DMS153 treated with DMSO at 0.1 percent for 48 hours (cell line): ENCODE results near the gene SPO11.

ENCODE experiments used
- DNase-seq: peaks from one replicate; lab custom pipeline; 2025; ENCODE audit not compliant: unreplicated experiment; lab: John Stamatoyannopoulos, UW

The SPO11 gene

DNA sequence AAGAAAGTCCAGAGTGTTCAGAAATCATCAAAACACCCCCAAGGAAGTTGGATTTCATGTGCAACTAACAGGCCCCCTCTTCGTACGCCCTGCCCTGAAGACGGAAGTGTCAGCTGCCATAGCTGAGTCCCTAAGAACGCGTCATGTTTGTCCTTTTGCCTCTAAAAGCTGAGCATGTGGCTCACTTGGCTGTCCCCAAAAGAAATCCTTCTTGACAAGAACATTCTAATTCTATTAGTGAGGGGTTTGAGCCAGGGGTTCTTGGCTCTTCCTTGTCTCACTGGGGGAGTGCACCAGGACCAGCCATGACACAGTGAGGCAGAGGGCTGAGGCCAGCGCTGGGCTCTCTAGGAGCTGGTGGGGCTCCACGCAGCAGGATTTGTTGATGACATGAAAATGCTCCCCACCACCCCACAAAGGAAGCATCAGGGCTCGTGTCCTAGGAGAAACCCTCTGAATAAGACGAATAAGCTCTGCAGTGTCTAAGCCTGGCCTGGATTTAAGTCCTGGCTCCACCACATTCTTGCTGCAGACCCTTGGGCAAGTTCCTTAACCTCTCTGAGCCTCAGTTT is 20.0 kb upstream of the SPO11 start:
- DNase-seq: no peak

DNA sequence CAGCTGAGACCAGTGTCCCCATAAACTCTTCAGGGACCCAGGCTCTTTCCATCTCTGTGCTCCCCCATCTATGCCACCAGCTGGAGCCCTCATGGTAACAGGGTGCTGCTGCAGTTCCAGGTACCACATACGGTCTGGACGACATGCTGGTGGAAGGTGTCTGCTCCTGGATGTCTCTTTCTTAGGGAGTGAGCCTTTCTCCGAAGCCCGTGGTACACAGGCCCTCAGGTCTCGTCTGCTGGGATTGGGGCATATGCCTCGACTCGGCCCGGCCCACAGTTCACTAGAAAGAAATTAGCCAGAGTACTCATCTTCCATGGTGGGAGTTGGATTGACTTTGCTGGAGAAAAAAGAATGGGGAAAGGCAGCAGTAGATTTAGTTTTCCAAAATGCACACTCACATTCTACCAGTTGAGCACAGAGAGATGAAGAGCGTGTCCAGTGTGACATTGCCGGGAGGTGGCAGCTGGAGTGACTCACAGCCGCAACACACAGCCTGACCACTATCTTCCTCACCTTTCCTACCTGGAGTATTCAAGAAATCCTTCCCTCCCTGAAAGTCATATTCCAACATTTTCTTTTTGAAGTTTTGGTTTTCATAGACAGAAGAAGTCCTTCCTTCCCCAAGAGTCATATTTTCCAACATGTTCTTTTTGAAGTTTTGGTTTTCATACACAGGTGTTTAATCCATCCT is 18.6 kb upstream of the SPO11 start:
- DNase-seq: no peak

DNA sequence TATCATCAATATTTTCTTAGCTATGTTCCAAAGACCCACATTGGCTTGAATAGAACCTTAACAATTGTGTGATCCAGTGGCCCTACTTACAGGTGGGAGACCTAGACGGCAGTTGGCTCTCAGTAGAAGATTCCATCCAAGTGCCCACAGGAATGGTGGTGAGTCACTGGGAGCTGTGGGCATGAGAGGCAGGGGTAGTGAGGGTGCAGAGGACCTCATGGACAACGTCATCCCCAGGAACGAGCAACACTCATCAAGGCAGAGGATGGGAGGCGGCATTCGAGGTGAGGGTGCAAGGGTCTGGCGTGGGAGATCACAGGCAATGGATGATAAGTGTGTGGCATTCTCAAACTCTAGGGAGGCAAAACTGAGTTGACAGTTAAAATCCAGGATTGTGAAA is 17.5 kb upstream of the SPO11 start:
- no peak for DNase-seq

DNA sequence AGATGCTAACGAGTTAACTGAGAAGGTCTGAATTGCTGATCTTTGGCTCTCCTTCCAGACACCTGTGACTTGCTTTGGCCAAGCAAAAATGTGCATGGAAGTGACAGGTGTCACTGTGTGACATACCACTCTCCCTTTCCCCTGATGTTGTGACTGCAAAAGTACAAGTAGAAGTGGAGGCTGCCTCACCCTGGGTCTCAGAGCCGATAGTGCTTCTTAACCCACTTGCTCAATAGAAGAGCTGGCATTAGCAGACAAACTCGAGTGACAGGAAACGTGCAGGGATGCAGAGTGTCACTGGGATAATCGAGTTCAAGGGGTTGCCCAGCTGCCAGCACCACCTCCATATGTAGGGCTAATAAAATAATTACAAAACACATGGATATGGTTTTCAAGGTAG is 16.4 kb upstream of the SPO11 start:
- DNase-seq: no peak

DNA sequence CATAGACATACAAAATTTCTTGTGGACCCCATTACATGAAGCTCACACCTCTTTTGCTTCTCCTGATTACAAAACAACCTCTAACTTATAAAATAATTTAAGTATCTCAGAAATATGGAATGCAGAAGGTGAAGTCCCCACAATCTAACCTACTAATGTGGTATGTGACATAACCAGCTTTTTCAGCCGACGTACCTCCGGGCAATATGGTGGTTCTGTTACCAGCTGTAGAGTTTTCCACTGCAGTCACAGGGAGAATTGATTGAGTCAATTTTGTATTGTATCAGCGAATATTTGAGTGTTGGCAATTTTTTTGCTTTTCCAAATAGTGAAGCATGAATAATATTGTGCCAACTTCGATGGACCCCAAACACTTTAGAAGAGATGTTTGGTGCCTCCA is 15.7 kb upstream of the SPO11 start:
- DNase-seq: no peak

DNA sequence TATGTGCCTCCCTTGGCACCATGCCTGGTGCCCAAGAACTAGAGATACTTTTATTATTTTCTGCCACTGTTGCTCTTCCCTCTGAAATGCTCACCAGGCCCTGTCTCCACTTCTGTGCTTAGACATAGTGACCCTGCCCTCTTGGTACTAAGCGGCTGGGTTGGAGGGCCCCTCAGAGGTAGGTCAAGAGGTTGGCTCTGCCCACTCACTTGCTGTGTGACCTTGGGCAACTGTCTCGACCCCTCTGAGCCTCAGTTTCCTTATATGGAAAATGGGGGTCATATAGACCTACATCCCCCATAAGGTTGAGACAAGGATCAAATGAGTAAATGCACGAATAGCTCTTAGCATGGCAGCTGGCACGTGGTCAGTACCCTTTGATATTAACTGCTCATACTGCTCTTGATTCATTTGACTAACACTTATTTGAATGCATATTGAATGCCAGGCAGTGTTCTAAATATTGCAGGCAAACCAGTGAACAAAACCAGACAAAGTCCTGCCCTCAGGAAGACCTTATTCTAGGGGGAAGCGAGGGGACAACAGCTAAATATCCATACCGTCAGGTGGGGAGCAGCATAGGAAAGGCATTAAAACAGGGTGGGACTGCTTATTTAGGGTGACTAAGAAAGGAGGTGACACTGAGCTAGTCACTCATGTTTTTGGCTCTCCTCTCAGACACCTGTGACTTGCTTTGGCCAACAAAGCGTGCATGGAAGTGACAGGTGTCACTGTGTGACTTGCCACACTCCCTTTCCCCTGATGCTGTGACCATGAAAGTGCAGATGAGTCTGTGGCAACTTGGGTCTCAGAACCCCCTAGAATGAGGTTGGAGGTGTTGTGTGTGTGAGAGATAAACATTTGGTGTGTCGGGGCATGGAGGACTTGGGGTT is 14.3 kb upstream of the SPO11 start:
- DNase-seq: no peak

GRCh38 chr20:57315976-57316480 is 13.6 kb upstream of the SPO11 start:
- DNase-seq: no peak

GRCh38 chr20:57316795-57317201 is 12.8 kb upstream of the SPO11 start:
- DNase-seq: no peak

- no peak for DNase-seq
Measured at GRCh38 chr20:57317316-57317788, 12.3 kb upstream of the SPO11 start.

DNA sequence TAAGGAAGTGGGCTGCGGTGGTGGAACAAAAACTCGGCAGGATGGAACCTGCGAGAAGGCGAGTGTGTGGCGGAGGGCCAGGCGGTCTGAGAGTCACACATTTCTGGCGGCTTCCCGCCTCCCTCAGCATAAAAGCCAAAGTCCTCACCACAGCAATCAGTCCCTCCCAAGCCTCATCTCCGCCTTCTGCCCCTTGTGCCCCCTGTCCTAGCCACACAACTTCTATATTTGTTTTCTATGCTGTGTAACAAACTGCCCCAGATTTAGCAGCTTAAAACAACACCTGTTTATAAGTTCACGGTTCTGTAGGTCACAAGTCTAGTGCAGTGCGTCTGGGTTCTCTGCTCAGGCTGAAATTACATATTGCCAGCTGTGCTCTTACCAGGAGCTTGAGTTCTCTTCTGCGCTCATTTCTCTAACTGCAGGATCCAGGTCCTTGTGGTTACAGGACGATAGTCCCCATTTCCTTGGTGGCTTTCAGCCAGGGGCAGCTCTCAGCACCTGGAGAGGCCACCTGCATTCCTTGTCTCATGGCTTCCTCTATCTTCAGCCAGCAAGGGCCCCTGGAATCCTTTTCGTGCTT is 11.7 kb upstream of the SPO11 start:
- no peak for DNase-seq

DNA sequence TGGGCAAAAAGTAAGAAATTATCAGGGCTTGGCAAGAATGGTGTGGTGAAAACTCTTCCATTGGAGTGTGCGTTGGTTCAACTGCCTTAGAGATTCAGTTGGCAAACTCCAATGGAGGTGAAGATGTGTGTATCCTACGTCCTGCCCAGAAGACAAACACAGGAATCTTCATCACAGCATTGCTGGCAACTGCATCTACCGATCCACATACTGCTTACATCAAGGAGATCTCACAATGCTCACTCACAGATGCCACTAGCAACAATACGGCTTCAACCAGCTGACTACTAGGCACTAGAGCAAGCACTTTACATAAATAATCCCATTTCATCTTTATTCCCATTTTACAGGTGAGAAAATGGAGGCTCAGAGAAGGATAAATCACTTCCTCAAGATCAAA is 10.0 kb upstream of the SPO11 start:
- no peak for DNase-seq

DNA sequence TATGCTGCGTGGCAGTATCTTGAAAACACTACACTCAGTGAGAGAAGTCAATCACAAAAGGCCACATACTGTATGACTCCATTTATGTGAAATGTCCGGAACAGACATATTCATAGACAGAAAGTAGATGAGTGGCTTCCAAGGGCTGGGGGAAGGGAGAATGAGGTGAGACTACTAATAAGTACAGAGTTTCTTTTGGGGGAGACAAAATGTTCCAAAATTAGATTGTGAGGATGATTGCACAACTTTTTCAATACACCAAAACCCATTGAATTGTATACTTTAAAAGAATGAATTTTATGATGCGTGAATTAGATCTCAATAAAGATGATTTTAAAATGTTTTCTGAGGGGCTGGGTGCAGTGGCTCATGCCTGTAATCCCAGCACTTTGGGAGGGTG is 9.2 kb upstream of the SPO11 start:
- DNase-seq: no peak

DNA sequence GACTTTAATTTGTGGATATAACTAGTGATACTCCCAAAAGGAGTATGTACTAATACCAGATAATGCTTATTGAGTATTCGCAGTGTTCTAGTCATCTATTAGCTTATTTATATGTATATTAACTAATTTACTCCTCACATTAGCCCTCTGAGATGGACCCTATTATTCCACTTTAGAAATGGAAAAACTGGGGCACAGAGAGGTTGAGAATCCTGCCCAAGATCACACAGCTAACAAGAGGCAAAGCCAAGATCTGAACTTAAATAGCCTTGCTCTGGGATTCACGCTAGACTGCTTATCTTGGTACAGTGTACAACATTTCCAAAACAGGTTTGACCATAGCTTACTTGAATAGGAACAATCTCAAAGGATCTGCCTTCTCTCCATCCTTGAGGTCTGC is 8.5 kb upstream of the SPO11 start:
- DNase-seq: no peak

- no peak for DNase-seq
Measured at GRCh38 chr20:57322476-57322875, 7.1 kb upstream of the SPO11 start.

DNA sequence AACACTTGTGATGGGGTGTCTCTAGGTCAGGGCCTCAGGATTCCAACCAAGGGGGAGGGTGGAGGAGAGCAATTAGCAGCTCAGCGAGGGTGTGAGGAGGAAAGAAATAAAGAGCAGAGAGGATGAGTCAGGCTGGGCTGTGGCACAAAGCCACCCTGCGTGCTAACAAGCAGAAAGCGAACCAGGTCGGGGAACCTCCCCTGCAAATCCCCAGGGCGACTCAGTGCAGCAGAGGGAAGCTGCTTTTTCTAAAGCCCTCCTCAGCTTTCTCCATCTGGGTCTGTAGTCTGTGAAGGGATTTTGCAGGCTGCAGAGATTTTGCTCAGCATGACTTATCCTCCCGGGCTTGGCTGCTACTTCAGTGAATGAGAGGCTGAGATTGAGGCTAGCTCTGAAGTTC is 6.6 kb upstream of the SPO11 start:
- no peak for DNase-seq

GRCh38 chr20:57325632-57326356 is 3.8 kb upstream of the SPO11 start:
- DNase-seq: no peak

GRCh38 chr20:57326667-57327455 is 2.7 kb upstream of the SPO11 start:
- DNase-seq: no peak

DNA sequence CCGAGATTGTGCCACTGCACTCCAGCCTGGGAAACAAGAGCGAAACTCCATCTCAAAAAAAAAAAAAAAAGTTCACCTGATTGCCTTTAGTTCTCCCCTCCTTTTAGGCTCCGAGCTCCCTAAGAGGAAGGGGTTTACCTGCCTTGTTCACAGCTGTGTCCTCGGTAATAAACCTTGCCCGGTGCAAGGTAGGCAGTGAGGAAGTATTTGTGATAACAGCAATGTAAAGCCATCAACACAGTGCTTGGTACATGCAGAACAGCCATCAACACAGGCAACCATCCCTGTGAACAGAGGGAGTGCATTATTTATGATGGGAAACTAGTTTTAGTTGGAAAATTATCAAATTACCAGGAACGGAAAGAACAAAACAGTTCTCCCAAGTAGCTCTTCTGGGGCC is 1.8 kb upstream of the SPO11 start:
- DNase-seq: no peak

DNA sequence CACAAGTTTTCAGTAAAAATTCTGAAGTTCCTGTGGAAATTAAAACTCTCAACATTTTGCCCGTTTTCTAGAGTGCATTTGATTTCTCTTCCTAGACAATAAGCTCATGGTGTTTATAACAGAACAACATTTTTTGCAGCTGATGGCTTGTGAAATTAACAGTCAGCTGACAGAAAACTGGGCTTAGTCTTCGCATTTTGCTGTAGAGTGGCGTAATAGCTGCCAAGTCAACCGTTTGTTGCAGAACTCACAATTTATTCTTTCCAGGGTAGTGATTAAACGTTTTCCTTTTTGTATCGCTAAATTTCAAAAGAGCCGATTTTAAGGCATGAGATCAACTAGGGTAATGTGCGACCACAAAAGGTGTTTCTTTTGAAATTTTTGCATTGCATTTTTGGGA is 1.4 kb downstream of the SPO11 start:
- DNase-seq: no peak
